Stimulated activated CD8-positive, alpha-beta memory T cell treated with anti-CD3 and anti-CD28 coated beads, Interleukin-12 subunit alpha, Interleukin-12 subunit beta, amount 100 ng/mL, for 24 hours (primary cell): ENCODE measurements around the gene HYLS1.

Source experiments
- DNase-seq: peaks from one replicate; pipeline ENCODE4 v3.0.0-alpha.2; 2020; ENCODE audit errors: extremely low read depth

The HYLS1 gene

DNA sequence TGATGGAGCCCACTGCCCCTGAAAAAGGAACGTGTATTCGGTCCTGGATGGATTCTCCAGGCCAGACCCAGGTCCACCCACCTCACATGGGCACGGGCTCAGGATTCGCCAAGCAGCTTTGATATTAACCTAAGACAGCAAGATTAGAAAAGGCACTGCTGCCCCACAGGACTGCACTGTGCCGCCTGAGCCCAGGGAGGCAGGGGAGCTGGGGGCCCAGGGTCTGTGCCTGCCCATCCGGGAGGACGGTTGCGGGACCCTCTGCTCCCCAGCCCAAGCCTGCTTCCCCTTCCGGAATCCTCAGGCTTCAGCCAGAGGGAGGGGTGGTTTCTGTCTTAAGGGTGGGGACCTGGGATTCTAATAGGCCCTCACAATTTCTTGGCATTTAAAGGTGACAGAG is 44.8 kb downstream of the HYLS1 start:
- DNase-seq = no peak

DNA sequence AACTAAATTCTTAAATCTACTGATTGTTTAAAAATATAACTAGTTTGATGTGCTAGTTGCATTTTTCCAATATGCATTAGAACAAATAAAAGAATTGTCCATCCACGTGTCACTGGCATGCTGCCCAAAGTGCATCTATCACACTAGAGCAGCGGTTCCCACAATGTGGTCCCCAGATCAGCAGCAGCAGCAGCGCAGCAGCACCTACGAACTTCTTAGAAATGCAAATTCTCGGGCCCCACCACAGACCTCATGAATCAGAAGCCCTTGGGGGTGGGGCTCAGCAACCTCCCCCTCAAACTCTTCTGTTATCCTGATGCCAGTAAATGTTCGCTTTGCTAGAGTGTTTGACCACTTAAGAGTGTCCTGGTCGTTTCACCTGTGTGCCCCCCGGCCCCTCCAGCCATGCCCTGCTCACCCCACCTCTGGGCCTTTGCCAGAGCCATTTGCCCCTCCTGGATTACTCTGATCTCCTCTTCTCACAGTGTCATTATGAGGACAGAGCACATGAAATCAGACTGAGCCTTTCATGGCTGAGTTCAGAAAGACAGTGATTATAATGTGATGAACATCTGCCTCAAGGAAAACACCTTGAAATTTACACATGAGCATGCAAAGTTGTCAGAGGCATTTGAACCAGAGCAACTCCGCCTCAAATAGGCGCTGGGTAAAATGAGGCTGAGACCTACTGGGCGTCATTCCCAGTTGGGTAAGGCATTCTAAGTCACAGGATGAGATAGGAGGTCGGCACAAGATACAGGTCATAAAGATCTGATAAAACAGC is 45.8 kb downstream of the HYLS1 start:
- peak; percentile 7 for DNase-seq

DNA sequence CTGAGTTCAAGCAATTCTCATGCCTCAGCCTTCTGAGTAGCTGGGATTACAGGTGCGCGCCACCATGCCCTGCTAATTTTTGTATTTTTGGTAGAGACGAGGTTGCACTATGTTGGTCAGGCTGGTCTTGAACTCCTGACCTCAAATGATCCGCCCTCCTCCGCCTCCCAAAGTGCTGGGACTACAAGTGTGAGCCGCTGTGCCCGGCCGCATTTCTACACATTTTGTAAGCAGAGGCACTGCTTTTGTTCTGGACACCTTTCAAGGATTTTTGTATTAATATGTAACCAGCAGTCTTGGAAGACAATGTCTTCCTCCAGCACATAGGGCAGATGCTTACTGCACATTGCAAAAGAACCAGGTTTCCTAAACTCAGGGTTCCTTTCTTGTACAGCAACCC is 47.0 kb downstream of the HYLS1 start:
- no peak for DNase-seq

DNA sequence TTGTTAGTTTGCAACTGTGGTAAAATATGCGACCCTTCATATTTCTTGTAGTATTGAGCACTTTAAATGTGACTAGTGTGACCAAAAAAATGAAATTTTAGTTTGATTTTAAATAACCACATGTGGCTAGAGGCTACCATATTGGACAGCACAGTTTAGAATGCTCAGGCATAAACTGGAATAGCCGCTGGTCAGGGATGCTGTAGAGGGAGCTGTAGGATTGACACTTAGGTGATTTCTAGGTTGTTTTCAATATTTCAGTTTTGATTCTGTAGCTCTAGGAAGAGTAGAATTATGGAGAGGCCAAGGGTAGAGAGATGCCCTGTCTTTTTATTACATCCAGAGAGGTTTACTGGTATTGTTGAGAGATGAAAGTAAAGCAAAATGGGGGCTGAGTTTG is 47.6 kb downstream of the HYLS1 start:
- no peak for DNase-seq

DNA sequence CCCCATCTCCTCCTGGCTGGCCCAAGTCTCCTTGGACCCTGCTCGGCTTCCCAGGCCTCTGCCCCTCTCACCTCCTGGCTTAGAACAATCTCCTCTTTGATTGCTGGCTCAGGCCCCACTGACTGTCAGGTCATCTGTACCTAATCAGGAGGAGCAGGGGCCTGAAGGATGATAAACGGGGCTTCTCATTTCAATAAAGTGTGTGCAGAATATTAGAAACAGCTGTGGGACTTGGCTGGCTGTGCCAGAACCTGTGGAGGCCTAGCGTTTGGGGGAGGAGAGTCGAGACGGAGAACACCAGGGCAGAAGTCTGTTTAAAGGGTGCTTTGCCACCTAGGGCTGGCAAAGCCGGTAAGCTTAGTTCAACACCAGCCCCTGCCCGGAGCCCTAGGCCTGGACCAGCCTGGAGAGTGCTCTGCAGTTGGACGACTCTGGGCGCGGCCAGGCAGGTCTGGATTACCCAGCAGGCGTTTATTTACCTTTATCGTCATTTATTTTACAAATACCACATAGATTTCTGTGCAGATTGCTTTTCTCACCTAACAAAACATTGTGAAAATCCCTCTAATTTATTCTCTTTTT is 48.2 kb downstream of the HYLS1 start:
- DNase-seq = no peak

DNA sequence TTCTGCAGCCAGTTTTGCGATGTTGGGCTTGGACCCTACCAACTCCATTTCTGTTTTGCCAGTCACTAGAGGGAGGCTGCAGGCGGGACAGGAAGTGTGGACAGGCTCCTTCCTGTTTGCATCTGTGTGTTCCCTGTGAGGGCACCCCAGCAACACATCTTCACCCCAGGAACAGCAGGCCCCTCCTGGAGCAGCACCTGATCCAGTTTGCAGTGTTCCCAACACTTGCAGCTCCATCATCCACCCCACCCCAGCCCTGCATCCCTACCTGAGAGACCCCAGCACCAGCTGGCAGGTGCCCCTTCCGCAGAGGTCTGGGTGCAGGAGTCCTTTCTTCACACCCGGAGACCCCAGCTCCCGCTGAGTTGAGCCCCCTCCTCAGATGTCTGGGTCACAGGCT is 51.0 kb downstream of the HYLS1 start:
- no peak for DNase-seq

DNA sequence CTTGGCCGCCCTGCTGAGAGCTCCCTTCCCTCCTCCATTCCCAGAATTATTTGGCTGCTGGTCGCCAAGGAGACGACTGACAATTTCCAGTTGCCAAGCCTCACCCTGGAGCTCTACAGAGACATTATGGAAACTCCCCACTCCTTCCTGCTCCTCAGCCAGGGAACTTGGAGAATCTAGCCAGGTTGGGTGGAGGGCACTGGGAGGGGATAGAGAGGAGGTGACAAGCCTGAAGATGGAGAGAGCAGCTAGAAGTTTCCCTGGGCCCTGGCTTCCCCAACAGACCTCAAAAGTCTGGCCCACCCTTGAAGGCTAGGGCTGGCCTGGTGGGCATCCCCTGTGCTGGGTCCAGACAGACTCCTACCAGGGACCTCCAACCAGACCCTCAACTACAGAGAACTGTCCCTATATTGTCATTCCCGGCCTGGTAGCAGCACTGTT is 51.6 kb downstream of the HYLS1 start:
- no peak for DNase-seq

DNA sequence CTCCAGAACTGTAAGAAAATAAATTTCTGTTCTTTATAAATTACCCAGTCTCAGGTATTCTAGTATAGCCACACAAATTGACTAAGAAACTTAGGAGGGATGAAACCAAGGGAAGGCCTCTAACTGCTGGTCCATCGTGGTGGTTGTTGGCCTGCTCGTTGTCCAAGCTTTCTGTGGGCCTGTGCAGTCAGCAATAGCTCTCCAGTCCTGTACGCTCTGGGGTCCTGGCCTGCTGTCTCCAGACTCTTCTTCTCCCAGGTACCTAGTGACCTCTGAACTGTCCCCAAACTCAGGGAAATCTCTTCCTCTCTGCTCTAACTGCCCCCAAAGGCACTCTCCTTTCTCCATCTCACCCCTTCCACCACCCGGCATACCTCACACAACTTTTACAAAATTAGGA is 52.7 kb downstream of the HYLS1 start:
- DNase-seq = no peak

DNA sequence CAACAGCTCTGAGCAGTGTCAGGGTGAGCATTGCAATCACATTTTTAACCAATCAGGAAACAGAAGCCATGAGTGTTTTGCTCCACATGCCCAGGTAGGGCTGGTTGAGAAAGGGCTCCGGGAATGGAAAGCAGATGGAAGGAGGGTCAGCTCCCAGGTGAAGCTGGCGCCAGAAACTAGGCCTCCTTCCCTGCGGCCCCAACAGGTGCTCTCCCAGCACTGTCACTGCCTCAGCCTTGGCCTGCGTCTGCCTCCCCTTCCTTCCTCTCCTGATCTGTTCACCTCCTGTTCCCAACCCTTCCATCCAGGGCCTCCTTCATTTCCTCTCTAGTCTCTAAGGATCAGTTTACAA is 53.8 kb downstream of the HYLS1 start:
- no peak for DNase-seq

DNA sequence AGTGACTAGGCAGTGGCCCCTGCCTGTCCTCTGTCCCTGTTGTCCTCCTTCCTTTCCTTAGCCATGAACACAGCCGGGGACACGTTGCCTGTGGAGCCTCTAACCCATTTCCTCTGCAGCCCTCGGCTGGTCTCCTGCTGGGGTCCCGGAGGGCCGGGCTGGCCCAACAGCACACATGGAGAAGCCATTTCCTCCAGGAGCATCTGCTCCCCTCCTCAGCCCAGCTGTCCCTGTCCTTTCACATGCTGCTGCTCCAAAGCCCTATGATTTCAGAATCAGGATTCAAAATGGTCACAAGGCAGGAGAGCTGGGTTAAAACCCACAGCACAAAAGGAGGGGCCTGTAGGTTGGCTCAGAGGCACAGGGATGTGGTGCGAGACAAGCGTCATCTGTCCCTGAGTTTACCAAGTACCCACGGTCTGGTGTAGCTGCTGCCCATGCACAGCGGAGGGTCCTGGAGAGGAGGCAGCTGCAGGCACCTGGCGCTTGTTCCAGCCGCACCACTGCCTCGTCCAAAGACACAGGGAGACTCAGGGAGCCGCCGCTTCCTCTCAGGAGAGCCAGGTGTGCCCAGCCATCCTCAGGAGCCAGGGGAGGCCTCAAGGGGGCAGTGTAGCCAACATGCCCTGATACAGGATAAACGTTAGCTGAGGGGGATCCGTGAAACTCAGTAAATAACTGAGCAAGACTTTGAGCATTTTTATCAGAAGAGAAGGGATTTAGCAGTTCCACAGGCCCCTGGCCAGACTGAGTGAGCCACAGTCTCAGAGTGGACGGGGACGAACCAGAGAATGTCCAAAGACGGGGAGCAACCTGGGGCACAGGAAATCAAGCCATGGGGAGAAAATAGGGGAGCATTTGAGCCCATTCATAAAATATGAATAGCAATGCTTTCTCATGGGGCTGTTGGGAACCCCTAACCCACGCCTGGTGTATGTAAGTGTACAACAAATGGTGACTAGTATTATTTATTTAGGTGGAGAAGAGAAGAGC is 54.4 kb downstream of the HYLS1 start:
- DNase-seq = peak; percentile 11

DNA sequence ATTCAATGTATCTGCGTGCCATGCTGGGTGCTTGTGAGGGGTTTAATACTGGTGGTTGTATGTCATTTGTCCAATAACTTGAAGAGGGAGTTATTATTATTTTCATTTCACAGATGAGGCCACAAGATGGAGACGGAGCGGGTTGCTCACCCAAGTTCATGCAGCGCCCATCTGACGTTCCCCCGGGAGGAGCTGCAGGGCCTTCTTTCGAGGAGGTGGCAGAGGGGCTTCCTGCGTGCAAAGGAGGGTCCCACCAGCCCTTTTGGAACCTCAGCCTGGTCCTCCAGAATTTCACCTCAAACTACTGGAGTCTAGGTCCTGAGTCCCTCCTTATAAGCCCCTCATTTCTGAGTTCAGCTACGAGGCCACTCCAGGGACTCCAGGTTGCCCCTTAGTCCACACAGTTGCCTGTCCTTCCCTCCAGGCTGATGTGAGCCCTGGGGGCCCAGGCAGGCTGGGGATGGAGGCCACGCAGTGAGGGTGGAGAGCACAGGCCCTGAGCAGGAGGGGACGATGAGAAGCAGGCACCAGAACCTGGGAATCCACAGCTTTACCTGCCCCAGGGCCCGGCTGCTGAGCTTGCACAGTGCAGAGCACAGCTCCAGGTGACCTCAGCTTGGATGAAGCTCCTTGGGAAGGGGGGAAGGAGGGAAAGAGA is 55.4 kb downstream of the HYLS1 start:
- no peak for DNase-seq

DNA sequence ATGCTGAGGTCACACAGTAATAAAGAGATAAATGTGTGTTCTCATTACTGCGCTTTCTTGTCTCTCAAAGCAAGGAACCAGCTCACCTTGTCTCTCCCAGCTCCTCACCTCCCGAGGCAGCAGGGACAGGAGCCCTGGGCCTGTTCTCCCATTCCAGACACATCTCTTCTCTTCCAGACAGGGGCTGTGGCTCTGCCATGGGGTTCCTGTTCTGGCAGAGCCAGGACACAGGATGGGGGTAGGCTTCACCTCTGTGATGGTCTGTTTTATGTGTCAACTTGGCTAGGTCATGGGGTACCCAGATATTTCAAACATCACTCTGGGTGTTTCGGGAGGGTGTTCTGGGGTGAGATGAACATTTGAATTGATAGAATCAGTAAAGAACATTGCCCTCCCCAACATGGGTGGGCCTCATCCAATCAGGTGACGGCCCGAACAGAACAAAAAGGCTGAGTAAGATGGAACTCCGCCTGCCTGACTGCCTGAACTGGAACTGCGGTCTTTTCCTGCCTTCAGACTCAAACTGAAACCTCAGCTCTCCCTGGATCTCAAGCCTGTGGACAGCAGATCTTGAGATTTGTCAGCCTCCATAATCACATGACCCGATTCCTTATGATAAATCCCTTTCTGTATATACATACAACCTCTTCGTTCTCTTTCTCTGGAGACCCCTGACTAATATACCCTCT is 56.3 kb downstream of the HYLS1 start:
- DNase-seq = no peak

DNA sequence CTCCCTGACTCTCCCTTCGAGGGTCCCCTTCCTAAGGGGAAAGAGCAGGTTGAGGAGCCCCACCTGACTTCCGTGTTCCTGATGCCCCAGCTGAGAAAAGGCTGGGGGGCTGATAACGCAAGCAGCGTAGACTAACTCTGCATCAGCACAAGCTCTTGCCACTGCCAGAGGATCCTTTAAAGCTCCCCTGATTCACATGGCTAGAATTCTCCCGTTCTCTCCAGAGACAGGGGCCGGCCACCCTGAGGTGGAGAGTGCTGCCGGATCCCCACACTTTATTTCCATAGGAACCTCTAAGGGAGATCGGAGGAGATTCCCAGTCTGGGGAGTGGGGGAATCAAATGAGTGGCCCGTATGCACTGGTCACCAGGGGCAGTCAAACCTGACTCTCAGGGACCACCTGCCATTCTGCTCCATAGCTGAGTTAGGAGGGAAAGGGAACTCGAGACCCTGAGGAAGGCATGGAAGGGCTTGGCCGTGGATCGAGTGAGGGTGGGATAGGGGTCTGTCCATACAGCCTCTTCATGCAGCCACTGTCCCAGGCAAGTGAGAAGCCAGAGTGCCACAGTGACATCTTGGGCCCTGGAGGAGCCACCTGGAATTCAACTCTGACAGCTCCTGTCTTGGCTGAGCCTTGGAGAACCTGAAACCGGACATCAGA is 57.0 kb downstream of the HYLS1 start:
- no peak for DNase-seq

DNA sequence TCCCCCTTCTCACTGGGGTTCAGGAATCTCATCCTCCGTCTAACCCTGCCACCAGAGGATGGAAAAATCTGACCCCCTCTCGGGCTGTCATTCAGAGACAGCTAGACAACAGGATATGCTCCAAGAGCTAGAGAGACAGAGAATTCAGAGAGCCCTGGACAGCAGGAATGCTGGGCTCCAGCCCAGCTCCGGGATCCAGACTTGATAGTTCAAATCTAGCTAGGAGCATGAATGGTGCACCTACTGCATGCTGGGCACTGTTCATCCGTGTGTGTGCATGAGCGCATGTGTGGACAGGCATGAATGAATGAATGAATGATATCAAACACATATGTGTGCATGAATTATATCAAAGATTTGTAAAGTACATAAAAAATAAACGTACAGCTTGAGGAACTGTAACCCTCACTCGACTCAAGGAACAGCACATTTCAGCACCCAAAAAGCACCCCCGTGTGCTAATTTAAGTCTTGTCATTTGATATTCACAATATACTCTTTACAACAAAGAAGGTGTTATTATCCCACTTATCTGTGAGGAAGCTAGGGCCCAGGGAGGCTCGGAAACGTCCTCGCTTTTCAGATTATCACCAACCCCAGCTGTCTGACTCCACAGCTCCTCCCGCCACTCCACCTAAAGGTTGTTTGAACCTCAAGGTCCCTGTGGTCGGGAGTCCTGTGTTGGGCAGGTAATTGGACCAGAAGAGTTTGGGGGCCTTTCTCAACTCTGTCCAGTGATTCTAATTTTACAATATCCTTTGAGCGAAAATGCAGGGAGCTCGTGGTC is 57.7 kb downstream of the HYLS1 start:
- no peak for DNase-seq

DNA sequence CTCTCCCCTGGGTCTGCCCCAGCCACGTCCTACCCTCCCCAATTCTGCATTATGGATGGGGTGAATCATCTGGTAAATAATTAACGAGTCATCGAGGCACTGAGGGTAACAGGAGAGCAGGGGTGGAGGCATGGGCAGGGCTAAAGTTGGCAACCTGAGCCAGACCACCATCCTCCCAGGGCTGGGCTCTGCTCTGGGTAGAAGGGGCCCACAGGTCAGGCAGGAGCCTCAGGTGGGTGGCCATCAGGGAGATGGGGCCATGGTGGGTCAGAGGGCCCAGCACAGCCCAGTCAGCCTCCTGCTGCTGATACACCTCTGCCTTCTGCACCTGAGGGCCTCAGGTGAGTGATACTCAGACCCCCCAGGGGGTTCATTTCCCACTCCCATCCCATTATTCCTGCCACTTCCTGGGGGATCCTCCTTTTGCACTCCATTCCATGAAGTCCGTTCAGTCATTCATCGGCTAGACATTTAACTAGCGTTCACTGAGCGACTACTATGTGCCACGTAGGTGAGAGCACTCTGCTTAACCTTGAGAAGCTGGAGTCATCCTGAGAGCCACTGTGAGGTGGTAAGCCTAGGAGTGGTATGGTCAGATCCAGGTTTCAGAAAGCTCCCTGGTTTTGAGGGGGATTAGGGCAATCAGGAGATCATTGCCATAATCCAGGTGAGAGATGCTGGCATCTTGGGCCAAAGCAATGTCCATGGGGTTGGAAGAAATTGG is 58.5 kb downstream of the HYLS1 start, which contains the start of gene VSIG10L2:
VSIG10L2 (plus strand) TSS at position 248 of the 724 bp plus-strand sequence; CDS start at position 260, 12 bp downstream.
- DNase-seq = no peak

DNA sequence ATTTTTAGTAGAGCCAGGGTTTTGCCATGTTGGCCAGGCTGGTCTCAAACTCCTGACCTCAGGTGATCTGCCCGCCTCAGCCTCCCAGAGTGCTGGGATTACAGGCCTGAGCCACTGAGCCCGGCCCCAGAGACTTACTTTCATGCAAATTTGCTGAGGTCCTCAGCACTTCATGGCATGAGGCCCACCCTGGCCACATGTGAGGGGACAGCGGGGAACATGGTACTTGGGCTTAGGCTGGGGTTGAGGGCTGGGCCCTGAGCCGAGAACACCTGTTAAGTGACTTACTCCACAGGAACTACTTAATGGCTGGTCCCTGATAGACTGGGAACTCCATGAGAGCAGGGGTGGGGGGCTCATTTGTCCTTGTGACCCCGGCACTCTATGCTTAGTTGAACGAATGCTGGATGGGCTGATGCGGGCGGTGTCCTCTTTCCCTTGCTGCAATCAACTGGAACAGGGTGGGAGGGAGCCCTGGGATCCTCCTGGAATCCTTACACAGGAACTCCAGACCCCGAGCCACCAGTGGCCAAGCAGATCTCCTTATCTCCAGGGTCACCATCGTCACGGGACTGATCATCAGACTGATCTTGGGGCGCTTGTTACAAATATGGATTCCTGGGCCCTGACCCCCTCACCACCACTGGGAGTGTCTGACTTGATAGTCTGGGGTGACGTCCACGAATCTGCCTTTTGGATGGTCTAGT is 59.4 kb downstream of the HYLS1 start:
- DNase-seq = no peak

DNA sequence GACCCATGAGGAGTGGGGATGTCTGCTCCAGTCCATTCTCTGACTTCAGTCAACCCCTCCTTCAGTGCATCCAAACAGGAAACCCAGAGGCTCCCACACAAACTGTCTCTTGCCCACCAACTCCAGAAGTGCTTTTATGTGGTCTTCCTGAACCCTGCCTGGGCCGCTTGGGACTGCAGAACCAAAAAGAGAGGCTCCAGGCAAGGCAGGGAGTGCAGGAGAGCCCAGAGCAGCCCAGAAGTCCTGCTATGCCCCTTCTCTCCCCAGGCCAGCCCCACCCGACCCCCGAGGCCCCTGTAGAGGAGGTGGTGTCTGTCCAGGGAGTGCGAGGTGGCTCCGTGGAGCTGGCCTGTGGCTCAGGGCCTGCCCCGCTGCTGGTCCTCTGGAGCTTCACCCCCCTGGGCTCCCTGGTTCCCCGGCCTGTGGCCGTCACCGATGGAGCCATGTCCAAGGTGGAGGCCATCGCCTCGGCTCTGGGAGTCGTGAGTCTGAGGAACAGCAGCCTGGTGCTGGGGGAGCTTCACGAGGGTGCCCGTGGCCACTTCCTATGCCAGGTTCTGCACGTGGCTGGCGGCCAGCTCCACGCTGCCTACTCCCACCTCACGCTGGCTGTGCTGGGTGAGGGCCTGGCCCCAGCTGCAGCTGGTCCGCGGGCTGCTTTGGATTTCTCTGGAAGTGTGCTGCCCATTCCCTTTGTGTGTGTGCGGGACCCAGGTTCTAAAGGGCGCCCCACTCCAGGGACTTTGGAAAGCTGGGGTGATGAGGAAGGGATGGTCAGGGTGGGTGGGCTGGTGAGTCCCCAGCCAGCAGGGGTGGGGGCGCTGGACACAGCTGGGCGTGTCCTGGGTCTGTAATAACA is 60.2 kb downstream of the HYLS1 start:
- no peak for DNase-seq
